ENCODE data around the gene RPL36.
A peak's percentile ranks its signal among the peaks of the same experiment; 100 is the strongest.

GRCh38 chr19:5687360-5688198 lies 2.5 kb upstream of the RPL36 start:
- TF ChIP-seq, protein P1, sequence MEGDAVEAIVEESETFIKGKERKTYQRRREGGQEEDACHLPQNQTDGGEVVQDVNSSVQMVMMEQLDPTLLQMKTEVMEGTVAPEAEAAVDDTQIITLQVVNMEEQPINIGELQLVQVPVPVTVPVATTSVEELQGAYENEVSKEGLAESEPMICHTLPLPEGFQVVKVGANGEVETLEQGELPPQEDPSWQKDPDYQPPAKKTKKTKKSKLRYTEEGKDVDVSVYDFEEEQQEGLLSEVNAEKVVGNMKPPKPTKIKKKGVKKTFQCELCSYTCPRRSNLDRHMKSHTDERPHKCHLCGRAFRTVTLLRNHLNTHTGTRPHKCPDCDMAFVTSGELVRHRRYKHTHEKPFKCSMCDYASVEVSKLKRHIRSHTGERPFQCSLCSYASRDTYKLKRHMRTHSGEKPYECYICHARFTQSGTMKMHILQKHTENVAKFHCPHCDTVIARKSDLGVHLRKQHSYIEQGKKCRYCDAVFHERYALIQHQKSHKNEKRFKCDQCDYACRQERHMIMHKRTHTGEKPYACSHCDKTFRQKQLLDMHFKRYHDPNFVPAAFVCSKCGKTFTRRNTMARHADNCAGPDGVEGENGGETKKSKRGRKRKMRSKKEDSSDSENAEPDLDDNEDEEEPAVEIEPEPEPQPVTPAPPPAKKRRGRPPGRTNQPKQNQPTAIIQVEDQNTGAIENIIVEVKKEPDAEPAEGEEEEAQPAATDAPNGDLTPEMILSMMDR (IDR thresholded peaks at IDR 0.05) = peak in 1 of 7 experiments; percentile 4
- TF ChIP-seq POLR2A (IDR thresholded peaks at IDR 0.05) = no peak

Data from body of pancreas (tissue), 4 donors.